GM20000 (cell line): Measurements from ENCODE around the gene ABLIM2.

Experiments
- DNase-seq: peaks from one replicate; pipeline ENCODE4 v3.0.0; 2012; ENCODE audit warnings: low spot score
- CTCF ChIP-seq: IDR thresholded peaks from 2 replicates; pipeline ENCODE4 v1.5.1; 2012; ENCODE audit warnings: mild to moderate bottlenecking, control low read depth; ENCODE audit errors: extremely low read depth, missing control alignments

ABLIM2 gene

GRCh38 chr4:8087921-8088495 lies 70.6 kb downstream of the ABLIM2 start:
- DNase-seq: no peak
- no peak for TF ChIP-seq CTCF

GRCh38 chr4:8086783-8087445 lies 71.7 kb downstream of the ABLIM2 start:
- no peak for TF ChIP-seq CTCF
- DNase-seq: no peak

GRCh38 chr4:8085491-8086117 lies 73.0 kb downstream of the ABLIM2 start:
- DNase-seq: no peak
- TF ChIP-seq CTCF: no peak

GRCh38 chr4:8084712-8085490 lies 73.7 kb downstream of the ABLIM2 start:
- DNase-seq: no peak

GRCh38 chr4:8084031-8084660 lies 74.5 kb downstream of the ABLIM2 start:
- no peak for DNase-seq
- no peak for TF ChIP-seq CTCF

More at GRCh38 chr4:8084712-8085490, 73.7 kb downstream of the ABLIM2 start:
- TF ChIP-seq CTCF: no peak

GRCh38 chr4:8083086-8083825 lies 75.4 kb downstream of the ABLIM2 start:
- no peak for TF ChIP-seq CTCF
- no peak for DNase-seq
